WTC11 (cell line): ENCODE data around the gene KLK11. TPM values are rescaled to one million over a fixed set of nuclear protein-coding genes. Genes with fewer than 3 reads are reported as not detected.

Experiments
- ATAC-seq: fragments of 200-7000 bp; cut with Tn5 transposase; 2 replicates; pipeline ENCODE4 v1.10.0; 2021; ENCODE audit warnings: mild to moderate bottlenecking, moderate library complexity
- CTCF ChIA-PET: fragments of 300-600 bp; sonication (Branson Sonifier 250); formaldehyde crosslinking; loops from one replicate; lab custom pipeline; 2021; ENCODE audit warnings: antibody characterized with exemption; lab: Charles Lee
- POLR2A ChIA-PET: fragments of 350-600 bp; sonication (Branson Sonifier 250); formaldehyde crosslinking; loops from one replicate; lab custom pipeline; 2021; ENCODE audit warnings: antibody characterized with exemption; lab: Charles Lee
- DNase-seq: peaks from one replicate; pipeline ENCODE4 v3.0.0; 2021; ENCODE audit warnings: low spot score
- H3K27ac Mint-ChIP-seq: 2 replicates; pipeline ENCODE4 v1.8.0; 2021; ENCODE audit warnings: mixed read lengths
- H3K27me3 Mint-ChIP-seq: 2 replicates; pipeline ENCODE4 v1.8.0; 2021; ENCODE audit warnings: low read depth, mild to moderate bottlenecking, moderate library complexity, mixed read lengths
- H3K36me3 Mint-ChIP-seq: 2 replicates; pipeline ENCODE4 v1.8.0; 2021; ENCODE audit warnings: mixed read lengths
- H3K4me1 Mint-ChIP-seq: 2 replicates; pipeline ENCODE4 v1.8.0; 2022; ENCODE audit warnings: mixed read lengths
- H3K4me3 Mint-ChIP-seq: 2 replicates; pipeline ENCODE4 v1.8.0; 2021; ENCODE audit warnings: mild to moderate bottlenecking, moderate library complexity, mixed read lengths
- H3K9me3 Mint-ChIP-seq: 2 replicates; pipeline ENCODE4 v1.8.0; 2021; ENCODE audit warnings: mixed read lengths
- ETV6 ChIP-seq: sonication (generic); formaldehyde crosslinking; IDR thresholded peaks from 2 replicates; pipeline ENCODE4 v1.8.1; 2022; ENCODE audit warnings: mild to moderate bottlenecking, missing genetic modification reagents
- IRF2 ChIP-seq: sonication (generic); formaldehyde crosslinking; IDR thresholded peaks from 2 replicates; pipeline ENCODE4 v1.8.0; 2022; ENCODE audit warnings: low read depth, missing genetic modification reagents, borderline replicate concordance
- JAZF1 ChIP-seq: fragments of 250-450 bp; sonication (Bioruptor Pico); IDR thresholded peaks from 2 replicates; pipeline ENCODE4 v1.9.0; 2021; ENCODE audit warnings: moderate library complexity, mild to moderate bottlenecking, inconsistent platforms
- JUN ChIP-seq: sonication (generic); formaldehyde crosslinking; IDR thresholded peaks from 2 replicates; pipeline ENCODE4 v1.8.0; 2023; ENCODE audit warnings: mild to moderate bottlenecking, missing genetic modification reagents
- NFATC4 ChIP-seq: fragments of 250-450 bp; sonication (Bioruptor Pico); IDR thresholded peaks from 2 replicates; pipeline ENCODE4 v1.9.0; 2021; ENCODE audit warnings: mild to moderate bottlenecking
- NFYB ChIP-seq: sonication (generic); formaldehyde crosslinking; conservative IDR thresholded peaks from 2 replicates; pipeline ENCODE4 v1.8.0; 2022; ENCODE audit warnings: low read depth, missing genetic modification reagents
- RORB ChIP-seq: fragments of 250-450 bp; sonication (Bioruptor Pico); IDR thresholded peaks from 2 replicates; pipeline ENCODE4 v1.9.0; 2021; ENCODE audit warnings: mild to moderate bottlenecking
- SOX15 ChIP-seq: fragments of 250-450 bp; sonication (Bioruptor Pico); IDR thresholded peaks from 2 replicates; pipeline ENCODE4 v1.9.0; 2021; ENCODE audit warnings: mild to moderate bottlenecking
- TEAD1 ChIP-seq: sonication (generic); formaldehyde crosslinking; IDR thresholded peaks from 2 replicates; pipeline ENCODE4 v1.8.0; 2022; ENCODE audit warnings: mild to moderate bottlenecking, missing genetic modification reagents
- TEAD4 ChIP-seq: sonication (generic); formaldehyde crosslinking; IDR thresholded peaks from 2 replicates; pipeline ENCODE4 v1.8.0; 2022; ENCODE audit warnings: mild to moderate bottlenecking, missing genetic modification reagents
- ZNF121 ChIP-seq: sonication (generic); formaldehyde crosslinking; IDR thresholded peaks from 2 replicates; pipeline ENCODE4 v1.8.0; 2023; ENCODE audit warnings: missing genetic modification reagents
- ZNF138 ChIP-seq: sonication (generic); formaldehyde crosslinking; conservative IDR thresholded peaks from 2 replicates; pipeline ENCODE4 v1.8.1; 2022; ENCODE audit warnings: mild to moderate bottlenecking, moderate library complexity, missing genetic modification reagents
- ZNF232 ChIP-seq: sonication (generic); formaldehyde crosslinking; IDR thresholded peaks from 2 replicates; pipeline ENCODE4 v1.8.0; 2022; ENCODE audit warnings: mild to moderate bottlenecking, missing genetic modification reagents
- ZNF396 ChIP-seq: fragments of 250-450 bp; sonication (Bioruptor Pico); IDR thresholded peaks from 2 replicates; pipeline ENCODE4 v1.8.0; 2021; ENCODE audit warnings: mild to moderate bottlenecking, moderate library complexity, borderline replicate concordance
- total RNA-seq: library from RNA; stranded (reverse); gene quantifications from 3 replicates; pipeline ENCODE4 v1.2.3, GENCODE V29; 2021
- TF ChIP-seq, protein P1 (sequence below): sonication (generic); formaldehyde crosslinking; IDR thresholded peaks from 2 replicates; pipeline ENCODE4 v1.8.1; 2023; ENCODE audit warnings: mild to moderate bottlenecking, missing genetic modification reagents, moderate library complexity
- TF ChIP-seq, protein P2 (sequence below): fragments of 250-450 bp; sonication (Bioruptor Pico); conservative IDR thresholded peaks from 2 replicates; pipeline ENCODE4 v1.9.0; 2021; ENCODE audit warnings: mild to moderate bottlenecking
- TF ChIP-seq, protein P3 (sequence below): sonication (generic); formaldehyde crosslinking; IDR thresholded peaks from 2 replicates; pipeline ENCODE4 v1.8.1; 2022; ENCODE audit warnings: low read depth, mild to moderate bottlenecking, moderate library complexity, missing genetic modification reagents, borderline replicate concordance
- TF ChIP-seq, protein P4 (sequence below): fragments of 250-450 bp; sonication (Bioruptor Pico); IDR thresholded peaks from 2 replicates; pipeline ENCODE4 v1.9.0; 2021; ENCODE audit warnings: moderate library complexity, mild to moderate bottlenecking, inconsistent platforms, borderline replicate concordance
- TF ChIP-seq, protein P5 (sequence below): fragments of 250-450 bp; sonication (Bioruptor Pico); IDR thresholded peaks from 2 replicates; pipeline ENCODE4 v2.1.2; 2022; ENCODE audit warnings: mild to moderate bottlenecking, moderate library complexity
- TF ChIP-seq, protein P6 (sequence below): sonication (generic); formaldehyde crosslinking; IDR thresholded peaks from 2 replicates; pipeline ENCODE4 v1.8.0; 2022; ENCODE audit warnings: mild to moderate bottlenecking, missing genetic modification reagents
- TF ChIP-seq, protein P7 (sequence below): sonication (generic); formaldehyde crosslinking; IDR thresholded peaks from 2 replicates; pipeline ENCODE4 v1.8.0; 2023; ENCODE audit warnings: missing genetic modification reagents
- TF ChIP-seq, protein P8 (sequence below): sonication (generic); formaldehyde crosslinking; IDR thresholded peaks from 2 replicates; pipeline ENCODE4 v1.8.0; 2022; ENCODE audit warnings: mild to moderate bottlenecking, missing genetic modification reagents

KLK11 gene
- total RNA-seq, 1 experiment from 2014 or later: 0.55 TPM

DNA sequence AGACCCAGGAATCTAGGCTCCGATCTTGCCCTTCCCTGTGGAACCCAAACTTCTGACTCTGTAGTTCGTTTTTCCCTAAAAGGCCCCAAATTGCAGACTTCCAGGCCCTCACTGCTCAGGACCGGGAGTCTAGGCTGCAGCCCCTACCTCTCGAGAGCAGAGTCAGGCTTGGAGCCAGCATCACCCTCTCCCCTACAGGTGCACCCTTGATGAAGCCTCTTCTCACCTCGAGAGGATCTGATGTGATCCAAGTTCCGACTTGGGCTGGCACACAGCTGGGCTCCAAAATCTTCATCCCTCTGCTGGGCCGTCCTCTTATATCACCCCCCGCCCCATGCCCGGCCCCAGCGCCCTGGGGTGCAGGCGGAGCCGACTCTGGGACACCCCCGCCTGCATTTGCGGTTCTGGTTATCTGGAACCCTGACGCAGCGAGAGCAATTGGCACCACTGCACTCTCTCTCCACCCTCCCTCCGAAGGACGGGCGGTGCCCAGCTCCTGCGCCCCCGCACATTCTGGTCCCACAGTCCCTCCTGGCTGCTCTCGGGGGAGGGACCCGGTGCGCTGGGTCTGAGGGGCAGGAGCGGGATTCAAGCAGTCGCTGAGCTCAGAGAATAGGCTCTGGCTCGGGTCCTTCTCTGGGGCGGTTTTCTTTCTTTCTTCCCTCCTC, 42.7 kb downstream of the KLK11 start, which contains the start of gene KLK7:
TSS of gene KLK7 (minus strand) at position 293 of the 668 bp plus-strand sequence. CDS start 1,518 bp downstream, outside the sequence.
- DNase-seq (no peak), ATAC-seq (peak; percentile 61)
- Mint-ChIP-seq H3K36me3 (no peaks in the 10 kb centered on the region), H3K9me3 (peaks cover 3% of the 10 kb centered on the region; the same call in 1 of the 2 replicates), H3K4me1 (peaks cover 14% of the 10 kb centered on the region), H3K27ac (no peak within 1 kb of the TSS), H3K4me3 (peak within 1 kb of the TSS; percentile 65), H3K27me3 (peaks cover 70% of the 10 kb centered on the region)
- POLR2A ChIA-PET: no interaction called here
- TF ChIP-seq ETV6 (CRISPR knock-in tag) (no peak), IRF2 (no peak), ZNF232 (CRISPR knock-in tag) (no peak), TEAD1 (CRISPR knock-in tag) (no peak), TEAD4 (CRISPR knock-in tag) (no peak), ZNF396 (CRISPR knock-in tag) (no peak), SOX15 (CRISPR knock-in tag) (no peak), RORB (CRISPR knock-in tag) (no peak), ZNF138 (CRISPR knock-in tag) (no peak), JUN (no peak), NFATC4 (CRISPR knock-in tag) (no peak), NFYB (CRISPR knock-in tag) (no peak), JAZF1 (no peak)
- TF ChIP-seq, protein P1, sequence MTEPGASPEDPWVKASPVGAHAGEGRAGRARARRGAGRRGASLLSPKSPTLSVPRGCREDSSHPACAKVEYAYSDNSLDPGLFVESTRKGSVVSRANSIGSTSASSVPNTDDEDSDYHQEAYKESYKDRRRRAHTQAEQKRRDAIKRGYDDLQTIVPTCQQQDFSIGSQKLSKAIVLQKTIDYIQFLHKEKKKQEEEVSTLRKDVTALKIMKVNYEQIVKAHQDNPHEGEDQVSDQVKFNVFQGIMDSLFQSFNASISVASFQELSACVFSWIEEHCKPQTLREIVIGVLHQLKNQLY (CRISPR knock-in tag): no peak
- TF ChIP-seq, protein P2, sequence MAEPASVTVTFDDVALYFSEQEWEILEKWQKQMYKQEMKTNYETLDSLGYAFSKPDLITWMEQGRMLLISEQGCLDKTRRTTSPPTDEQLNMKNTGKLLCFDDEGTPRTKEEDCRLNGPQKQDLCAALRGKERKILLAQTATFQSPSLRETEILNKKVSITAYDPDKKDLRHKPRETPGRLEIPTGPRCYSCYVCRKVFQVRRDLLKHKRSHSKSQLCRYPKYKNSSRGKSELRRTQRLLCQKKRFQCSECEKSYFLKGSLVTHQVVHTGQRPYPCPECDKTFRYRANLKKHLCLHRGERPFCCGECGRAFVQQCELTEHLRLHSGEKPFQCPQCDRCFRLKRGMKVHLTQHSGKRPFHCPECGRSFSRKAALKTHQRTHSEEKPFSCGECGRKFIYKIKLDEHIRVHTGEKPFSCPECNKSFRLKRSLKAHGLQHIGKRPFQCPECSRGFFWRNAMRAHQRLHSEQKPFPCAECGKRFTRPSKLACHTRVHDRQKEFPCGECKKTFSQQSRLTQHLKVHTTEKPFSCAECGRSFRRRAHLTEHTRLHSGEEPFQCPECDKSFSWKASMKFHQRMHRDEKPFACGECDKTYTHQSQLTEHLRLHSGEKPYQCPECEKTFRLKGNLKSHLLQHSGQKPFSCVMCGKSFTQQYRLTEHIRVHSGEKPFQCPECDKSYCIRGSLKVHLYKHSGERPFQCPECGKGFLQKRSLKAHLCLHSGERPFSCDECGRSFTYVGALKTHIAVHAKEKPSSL (CRISPR knock-in tag): no peak
- TF ChIP-seq, protein P3, sequence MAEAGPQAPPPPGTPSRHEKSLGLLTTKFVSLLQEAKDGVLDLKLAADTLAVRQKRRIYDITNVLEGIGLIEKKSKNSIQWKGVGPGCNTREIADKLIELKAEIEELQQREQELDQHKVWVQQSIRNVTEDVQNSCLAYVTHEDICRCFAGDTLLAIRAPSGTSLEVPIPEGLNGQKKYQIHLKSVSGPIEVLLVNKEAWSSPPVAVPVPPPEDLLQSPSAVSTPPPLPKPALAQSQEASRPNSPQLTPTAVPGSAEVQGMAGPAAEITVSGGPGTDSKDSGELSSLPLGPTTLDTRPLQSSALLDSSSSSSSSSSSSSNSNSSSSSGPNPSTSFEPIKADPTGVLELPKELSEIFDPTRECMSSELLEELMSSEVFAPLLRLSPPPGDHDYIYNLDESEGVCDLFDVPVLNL (CRISPR knock-in tag): no peak
- TF ChIP-seq, protein P4, sequence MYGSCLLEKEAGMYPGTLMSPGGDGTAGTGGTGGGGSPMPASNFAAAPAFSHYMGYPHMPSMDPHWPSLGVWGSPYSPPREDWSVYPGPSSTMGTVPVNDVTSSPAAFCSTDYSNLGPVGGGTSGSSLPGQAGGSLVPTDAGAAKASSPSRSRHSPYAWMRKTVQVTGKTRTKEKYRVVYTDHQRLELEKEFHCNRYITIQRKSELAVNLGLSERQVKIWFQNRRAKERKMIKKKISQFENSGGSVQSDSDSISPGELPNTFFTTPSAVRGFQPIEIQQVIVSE (CRISPR knock-in tag): no peak
- TF ChIP-seq, protein P5, sequence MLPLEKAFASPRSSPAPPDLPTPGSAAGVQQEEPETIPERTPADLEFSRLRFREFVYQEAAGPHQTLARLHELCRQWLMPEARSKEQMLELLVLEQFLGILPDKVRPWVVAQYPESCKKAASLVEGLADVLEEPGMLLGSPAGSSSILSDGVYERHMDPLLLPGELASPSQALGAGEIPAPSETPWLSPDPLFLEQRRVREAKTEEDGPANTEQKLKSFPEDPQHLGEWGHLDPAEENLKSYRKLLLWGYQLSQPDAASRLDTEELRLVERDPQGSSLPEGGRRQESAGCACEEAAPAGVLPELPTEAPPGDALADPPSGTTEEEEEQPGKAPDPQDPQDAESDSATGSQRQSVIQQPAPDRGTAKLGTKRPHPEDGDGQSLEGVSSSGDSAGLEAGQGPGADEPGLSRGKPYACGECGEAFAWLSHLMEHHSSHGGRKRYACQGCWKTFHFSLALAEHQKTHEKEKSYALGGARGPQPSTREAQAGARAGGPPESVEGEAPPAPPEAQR (CRISPR knock-in tag): no peak
- TF ChIP-seq, protein P6, sequence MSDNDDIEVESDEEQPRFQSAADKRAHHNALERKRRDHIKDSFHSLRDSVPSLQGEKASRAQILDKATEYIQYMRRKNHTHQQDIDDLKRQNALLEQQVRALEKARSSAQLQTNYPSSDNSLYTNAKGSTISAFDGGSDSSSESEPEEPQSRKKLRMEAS (CRISPR knock-in tag): no peak
- CTCF ChIA-PET: interaction anchor here (0.6 to 1.2 kb wide), 6 partner anchors 19 to 111 kb away, joined by 3 to 10 read pairs (median 4); no protein-coding TSS in a partner anchor

DNA sequence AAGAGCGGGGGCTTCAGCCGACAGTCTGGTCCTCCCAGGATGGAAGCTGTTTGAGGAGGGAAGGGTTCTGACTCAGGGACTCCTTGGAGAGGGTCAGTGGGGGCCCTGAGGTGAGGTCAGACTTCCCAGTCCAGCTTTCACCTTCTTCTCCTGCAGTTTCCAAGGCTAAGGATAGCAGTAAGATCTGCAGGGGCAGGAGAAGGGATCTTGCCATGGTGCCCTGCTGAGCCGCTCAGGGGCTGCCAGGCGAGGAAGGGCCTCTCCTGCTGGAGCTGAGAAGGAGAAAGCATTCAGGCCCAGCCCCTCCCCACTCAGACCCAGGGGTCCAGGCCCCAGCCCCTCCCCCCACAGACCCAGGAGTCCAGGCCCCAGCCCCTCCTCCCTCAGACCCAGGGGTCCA, 44.2 kb downstream of the KLK11 start:
- H3K27ac Mint-ChIP-seq: no peak overlapping the region
- ATAC-seq (no peak), DNase-seq (no peak)
- TF ChIP-seq, protein P7, sequence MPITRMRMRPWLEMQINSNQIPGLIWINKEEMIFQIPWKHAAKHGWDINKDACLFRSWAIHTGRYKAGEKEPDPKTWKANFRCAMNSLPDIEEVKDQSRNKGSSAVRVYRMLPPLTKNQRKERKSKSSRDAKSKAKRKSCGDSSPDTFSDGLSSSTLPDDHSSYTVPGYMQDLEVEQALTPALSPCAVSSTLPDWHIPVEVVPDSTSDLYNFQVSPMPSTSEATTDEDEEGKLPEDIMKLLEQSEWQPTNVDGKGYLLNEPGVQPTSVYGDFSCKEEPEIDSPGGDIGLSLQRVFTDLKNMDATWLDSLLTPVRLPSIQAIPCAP (CRISPR knock-in tag): no peak
- TF ChIP-seq, protein P8, sequence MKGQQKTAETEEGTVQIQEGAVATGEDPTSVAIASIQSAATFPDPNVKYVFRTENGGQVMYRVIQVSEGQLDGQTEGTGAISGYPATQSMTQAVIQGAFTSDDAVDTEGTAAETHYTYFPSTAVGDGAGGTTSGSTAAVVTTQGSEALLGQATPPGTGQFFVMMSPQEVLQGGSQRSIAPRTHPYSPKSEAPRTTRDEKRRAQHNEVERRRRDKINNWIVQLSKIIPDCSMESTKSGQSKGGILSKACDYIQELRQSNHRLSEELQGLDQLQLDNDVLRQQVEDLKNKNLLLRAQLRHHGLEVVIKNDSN: no peak
- TF ChIP-seq ZNF121 (CRISPR knock-in tag): 0 out of 2 replicates have a peak, but pooled peaks have one; percentile 54
- peaks cover 54% of the 10 kb centered on the region for H3K27me3 Mint-ChIP-seq
- POLR2A ChIA-PET: no interaction called here
- peaks cover 29% of the 10 kb centered on the region for H3K4me1 Mint-ChIP-seq
- no peak overlapping the region for H3K4me3 Mint-ChIP-seq
- peaks cover 6% of the 10 kb centered on the region for H3K9me3 Mint-ChIP-seq
- H3K36me3 Mint-ChIP-seq: no peaks in the 10 kb centered on the region
- CTCF ChIA-PET: interaction anchor here (1.6 kb wide), 1 partner anchor 35 kb away, joined by 5 read pairs; no protein-coding TSS in a partner anchor
